Activated T-cell treated with anti-CD3 and anti-CD28 coated beads for 48 hours (primary cell): Measurements from ENCODE around the gene MB.
A peak's percentile ranks its signal among the peaks of the same experiment; 100 is the strongest.

Experiments
- DNase-seq: peaks from one replicate; pipeline ENCODE4 v3.0.0-alpha.2; 2020; ENCODE audit warnings: low read depth

Gene MB

DNA sequence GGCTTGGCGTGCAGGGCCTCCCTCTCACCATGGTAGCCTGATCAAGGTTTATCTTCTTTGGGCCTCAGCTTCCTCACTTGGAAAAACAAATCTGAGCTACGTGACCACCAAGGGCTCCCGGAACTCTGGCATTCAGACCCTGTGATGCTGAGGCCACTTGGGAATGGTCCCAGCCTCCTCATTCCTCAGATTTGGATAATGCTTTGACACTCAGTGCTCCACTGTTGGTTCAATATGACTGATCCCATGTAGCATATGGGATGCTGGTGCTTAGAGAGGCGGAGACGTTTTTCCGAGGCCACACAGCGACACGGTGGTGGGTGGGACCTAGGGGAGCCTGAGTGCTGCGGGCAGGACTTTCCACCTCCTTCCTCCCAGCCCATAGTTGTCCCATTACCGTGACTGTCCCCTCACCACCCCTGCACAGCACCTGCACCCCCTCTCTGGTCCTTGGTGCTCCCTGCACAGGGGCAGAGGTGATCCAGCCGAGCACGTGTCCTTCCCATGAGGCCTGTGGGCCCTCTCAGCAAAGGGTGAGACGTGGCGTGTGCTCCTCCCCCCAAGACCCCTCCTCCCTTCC, 23.1 kb downstream of the MB start:
- DNase-seq: no peak

DNA sequence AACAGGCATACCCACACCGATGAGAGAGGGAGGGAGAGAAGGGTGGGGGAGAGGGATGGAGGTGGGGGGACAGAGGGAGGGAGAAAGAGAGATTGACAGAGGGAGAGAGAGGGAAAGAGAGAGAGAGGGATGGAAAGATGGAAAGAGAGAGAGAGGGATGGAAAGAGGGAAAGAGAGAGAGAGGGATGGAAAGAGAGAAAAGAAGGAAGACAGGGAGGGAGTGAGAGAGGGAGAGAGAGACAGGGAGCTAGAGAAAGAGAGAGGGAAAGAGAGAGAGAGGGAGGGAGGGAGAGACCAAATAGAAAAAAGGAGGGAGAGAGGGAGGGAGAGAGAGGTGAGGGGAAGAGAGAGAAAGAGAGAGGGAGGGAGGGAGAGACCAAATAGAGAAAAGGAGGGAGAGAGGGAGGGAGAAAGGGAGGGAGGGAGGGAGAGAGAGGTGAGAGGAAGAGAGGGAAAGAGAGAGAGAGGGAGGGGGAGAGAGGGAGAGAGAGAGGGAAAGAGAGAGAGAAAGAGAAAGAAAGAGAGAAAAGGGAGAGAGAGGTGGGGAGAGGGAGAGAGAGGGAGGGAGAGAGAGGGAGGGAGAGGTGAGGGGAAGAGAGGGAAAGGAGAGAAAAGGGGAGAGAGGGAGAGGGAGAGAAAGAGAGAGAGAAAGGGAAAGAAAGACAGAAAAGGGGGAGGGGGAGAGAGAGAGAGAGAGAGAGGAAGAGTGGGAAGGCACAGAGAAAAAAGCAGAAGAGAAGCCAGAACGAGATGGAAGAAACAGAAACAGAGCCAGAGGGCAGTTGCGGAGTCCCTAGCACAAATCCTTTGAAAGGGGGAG, 23.8 kb downstream of the MB start:
- no peak for DNase-seq

DNA sequence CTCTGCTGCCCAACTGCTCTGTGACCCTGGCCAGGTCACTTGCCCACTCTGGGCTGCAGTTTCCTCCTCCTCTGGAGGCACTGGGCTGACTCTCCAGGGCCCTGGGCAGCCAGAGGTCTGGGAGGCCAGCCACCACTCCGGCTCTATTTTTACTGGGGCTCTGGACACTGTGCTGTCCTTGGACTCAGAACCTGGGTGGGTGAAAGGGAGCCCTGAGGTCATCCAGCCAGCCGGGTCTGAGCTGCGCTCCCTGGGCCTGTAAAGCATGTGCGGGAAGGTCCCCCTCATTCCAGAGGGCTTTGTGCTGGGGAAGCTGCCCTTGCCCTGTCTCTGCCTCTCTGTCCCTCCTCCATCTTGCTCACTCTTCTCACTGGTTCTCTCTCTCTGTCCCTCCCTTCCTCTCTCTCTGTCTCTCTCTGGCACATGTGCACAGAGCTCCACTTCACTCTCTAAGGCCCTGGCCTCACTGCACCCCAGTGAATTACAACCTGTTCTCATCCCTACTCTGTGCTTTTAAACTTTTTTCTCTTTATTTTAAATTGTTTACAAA, 24.6 kb downstream of the MB start:
- no peak for DNase-seq

DNA sequence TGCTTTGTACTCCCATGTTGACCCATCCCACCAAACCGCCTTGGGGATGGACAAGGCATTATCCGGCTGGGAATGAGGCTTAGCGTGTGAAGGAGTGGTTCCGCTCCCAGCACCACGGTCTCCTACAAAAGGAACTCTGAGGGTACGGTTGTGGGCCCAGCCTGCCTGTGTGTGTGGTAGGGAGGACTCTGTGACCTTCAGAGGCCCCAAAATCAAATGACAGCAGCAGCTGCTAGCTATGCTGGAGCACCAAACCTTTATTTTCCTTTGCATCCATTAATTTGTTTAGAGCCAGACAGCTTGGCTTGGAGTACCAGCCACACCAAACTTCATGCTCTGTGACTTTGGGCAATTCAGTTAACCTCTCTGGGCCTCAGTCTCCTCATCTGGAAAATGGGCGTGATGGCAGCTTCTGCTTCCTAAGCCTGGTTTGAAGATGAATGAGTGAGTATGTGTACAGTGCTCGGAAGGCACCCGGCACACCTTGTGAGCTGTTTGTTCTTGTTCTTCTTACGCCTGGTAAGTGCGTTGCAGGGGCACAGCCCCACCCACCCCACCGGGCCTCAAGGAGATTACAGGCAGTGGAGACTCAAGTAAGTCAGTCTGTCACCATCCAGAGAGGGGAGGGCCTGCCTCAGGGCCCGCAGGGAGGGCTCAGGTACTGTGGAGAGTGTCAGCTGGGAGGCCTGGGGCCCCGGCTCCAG, 25.3 kb downstream of the MB start:
- no peak for DNase-seq

DNA sequence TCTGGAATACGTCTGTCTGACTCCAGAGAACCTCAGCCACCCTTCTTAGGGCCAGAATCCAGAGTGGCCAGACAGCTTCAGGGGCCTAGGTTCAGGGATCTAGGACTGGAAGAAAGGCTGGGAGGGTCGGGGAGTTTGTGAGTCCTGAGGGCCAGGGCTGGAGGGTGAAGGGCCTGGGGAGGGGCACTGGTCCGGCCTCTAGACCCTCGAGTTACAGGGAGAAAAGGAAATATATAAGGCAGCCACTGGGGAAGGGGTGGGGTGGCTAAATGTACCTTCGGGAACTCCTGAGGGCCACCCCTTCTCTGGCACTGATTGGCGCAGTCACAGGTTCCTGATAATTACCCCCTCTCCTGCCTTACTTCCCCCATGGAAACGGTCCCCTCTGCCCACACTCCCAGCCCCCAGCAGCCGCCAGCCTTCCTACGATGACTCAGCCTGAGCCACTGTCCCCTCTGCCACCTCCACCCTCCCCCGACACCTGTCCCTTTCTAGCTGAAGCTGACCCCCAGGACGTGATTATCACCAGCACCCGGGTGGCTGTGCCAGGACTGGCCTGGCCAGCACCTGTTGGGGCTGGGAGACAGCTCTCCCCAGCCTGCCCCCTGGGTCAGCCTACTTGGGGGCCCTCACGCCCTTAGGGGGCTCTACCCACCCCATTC, 26.4 kb downstream of the MB start:
- no peak for DNase-seq

DNA sequence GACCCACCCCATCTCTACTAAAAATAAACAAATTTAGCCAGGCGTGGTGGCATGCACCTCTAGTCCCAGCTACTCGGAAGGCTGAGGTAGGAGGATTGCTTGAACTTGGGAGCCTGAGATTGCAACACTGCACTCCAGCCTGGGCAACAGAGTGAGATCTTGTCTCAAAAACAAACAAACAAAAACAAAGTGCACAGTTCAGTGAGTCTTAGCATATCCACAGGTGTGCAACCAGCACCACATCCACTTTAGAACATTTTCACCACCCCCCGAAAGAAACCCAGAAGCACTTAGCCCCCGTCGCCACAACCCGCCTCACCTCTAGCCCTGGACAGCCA, 27.4 kb downstream of the MB start:
- DNase-seq: no peak

DNA sequence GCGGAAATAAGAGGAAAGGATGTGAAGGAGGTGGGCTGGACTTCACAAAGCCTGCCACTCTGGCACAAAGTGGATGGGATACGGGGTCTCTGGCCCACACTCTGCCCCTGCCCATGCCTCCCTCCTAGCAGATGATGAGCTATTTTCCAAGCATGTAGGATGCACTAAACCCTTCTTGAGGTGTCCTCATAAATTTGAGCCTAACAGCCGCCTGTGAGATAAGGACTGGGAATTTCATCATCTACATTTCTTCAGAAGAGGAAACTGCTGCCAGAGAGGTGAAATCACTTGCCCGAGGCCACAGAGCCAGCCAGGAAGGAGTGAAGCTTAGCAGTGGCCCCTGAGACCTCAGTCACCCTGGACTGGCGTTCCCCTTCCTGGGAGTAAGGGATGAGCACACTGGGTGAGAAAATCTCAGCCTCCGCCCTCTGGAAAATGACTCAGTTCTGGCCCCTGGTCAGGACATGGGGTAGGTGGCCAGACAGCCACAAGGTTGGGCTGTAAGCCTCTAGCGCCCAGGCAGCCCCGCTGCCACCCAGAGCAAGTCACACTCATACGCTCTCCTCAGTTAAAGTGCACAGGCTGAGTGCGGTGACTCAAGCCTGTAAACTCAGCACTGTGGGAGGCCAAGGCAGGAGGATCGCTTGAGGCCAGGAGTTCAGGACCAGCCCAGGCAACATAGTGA, 27.9 kb downstream of the MB start:
- DNase-seq: no peak

DNA sequence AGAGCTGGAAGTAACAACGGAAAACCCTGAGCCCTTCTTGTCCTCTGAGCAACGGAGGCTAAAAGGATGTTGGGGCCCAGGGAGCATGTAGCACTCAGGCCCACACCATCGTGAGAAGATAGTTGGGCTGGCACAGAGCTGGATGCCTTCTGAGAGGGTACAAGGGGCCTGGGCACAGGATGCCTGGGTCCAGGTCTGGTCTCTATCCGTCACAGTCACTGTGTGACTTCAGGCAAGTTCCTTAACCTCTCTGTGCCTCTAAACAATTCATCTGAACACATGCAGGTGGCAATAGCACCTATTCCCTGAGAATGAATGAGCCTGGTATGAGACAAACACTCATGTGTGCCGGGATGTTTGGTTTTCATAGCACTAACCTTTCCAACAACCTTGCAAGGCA, 29.2 kb downstream of the MB start:
- no peak for DNase-seq

DNA sequence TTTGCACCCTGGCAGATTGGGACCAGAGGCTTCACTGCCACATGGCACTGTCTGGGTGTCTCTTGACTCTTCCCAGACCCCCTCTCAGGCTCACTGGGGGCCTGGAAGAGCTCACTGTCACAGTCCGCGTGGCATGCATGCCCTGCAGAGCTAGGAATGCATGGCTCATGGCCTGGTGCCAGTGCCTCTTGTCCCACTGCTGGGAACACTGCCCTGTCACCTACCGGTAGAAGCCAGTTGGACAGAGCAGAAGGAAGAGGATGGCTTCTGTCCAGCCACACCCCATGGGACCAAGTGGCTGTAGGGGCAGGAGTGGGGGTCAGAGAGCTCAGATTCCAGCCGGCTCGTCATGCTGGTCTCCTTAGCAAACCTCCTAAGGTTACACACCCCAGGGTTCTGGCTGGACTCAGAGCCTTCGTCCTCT, 29.7 kb downstream of the MB start:
- DNase-seq: no peak

DNA sequence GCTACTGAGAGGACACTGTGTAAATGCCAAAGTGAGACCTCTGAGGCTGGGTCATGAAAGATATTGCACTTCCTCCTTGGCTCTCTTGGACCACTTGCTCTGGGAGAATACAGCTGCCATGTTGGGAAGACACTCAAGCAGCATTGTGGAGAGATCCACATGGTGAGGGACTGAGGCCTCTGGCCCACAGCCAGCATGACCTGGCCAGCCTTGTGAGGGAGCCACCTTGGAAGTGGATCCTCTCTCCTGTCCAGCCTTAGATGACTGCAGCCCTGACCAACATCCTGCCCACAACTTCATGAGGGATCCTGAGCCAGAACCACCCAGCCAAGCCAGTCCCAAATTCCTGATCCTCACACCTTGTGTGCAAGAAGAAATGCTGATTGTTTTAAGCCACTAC, 30.4 kb downstream of the MB start:
- no peak for DNase-seq

DNA sequence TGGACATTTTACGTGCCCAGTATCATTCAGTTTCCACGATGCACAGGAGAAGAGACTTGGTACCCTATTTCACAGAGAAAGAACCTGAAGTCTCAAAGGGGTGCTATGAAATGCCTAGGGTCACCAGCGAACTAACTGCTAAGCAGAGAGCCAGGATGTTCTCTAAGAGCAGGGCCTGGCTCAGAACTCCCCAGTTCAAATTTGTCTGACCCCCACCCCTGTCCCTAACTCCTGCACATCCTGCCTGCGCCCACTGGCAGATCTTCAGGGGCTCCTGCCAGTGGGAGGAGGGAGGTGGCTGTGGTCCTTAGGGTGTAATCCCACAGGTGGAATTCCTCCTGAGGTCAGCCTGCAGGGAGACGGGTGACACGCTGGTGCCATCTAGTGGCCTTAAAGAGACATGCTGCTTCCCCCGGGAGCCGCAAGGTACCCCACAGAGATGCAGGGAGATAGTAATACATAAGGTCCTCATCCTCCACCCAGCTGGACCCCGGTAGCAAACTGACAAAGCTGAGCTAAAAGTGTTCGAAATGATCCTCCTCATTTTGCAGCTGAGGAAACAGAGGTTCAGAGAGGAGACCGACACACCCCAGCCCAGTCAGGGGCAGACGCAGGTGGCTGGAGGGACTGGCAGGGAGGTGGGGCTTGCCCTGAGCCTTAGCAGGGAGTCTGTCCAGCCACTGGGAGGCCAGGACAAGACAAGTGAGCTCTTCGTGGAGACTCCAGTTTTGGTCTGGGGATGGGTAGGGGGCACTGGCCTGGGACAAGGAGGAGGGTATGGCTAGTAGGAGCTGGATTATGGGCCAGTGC, 34.1 kb downstream of the MB start:
- DNase-seq: peak; percentile 23

DNA sequence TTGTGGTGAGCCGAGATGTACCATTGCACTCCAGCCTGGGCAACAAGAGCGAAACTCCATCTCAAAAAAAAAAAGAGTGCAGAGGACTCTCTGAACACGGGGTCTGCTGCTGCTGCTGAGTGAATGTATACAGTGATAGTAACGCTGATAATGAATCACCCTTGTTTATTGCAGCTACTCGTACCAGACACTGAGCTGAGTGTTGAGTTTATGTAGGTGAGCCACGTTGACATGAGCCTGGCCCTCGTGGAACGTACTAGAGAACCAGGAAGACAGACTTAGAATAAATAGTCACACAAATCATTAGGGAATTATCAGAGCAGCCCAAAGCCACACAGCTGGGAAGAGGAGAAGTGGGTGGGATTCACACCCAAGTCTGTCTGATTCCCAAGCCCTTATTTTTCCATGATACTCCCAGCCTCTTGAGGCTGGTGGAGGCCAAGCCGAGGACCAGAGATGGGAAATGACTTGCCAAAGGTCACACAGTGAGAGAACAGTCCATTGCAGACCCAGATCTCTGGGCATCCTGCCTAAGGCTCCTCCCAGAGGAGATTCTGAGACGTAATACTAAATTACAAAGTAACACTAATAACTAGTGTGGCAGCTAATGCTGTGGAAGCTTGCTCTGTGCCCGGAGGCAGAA, 34.8 kb downstream of the MB start:
- DNase-seq: no peak

DNA sequence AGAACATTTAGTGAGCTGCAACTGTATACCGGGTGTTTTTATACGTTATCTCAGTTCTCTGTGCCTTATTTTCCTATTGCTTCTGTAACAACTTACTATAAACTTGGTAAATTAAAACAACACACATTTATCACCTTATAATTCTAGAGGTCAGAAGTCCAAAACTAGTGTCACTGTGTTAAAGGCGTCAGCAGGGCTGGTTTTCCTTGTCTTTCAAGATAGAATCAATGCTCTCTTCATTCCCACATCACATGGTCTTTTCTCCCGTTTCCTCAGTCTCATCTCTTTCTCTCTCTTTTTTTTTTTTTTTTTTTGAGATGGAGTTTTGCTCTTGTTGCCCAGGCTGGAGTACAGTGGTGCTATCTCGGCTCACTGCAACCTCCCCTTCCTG, 36.1 kb downstream of the MB start:
- no peak for DNase-seq

DNA sequence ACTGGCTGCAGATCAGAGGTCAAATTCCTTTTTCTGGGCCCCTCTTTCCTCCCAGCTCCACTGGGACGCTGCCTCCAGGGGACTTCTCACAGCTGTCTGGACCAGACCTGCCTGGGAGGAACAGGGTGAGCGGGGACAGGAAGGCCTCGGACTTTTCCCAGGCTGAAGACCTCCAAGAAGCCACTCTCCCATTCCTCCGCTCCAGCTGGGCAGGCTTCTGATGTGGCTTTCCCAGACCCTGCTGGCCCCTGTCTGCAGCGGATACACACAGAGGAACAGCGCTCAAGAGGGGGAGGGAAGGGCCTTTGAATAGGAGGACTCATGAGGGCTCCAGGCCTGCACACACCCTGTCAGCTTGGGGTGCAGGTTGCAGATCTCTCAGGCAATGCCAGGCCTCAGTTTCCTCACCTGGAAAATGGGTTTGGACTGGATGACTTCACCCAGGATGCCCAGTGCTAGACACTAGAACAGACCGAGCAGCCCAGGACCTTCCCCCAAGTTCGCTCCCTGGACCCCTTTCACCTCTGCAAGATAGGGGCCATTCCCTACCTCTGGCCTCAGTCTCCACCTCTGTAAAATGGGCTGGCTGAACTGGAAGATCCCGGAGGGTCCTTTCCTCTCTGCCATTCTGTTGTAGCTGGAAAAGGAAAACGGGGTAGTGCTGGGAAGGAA, 36.6 kb downstream of the MB start:
- no peak for DNase-seq

DNA sequence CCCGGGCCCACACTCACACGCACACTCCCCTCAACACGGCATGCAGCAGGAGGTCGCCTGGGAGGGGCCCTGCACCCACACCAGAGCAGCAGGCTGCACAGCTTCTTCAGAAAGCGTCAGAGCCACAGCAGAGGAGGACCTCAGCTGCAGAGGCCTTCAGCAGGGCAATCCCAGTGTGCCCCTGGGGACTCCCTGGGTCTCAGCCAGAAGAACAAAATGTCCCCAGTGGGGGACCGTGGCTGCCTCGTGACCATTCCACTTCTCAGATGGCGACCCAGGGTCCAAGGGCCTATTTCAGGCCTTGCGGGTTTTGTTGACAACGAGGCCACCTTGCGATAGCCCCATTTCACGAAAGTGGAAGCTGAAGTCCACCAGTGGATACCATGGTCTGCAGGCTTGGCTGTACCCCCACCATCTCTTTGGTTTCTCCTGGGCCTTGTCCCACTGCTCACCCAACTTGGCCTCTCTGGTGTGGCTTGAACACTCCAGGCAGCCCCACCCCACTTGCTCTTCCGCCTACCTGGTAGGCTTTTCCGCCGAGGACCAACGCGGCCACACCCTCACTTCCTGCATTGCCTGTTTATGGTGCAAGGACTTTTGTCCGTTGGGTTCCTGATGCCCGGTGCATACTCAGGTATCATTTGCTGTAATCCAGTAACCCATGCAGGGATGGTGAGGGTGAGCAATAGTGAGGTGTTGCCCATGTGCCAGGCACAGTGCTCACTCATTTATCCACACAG, 38.1 kb downstream of the MB start:
- DNase-seq: no peak

DNA sequence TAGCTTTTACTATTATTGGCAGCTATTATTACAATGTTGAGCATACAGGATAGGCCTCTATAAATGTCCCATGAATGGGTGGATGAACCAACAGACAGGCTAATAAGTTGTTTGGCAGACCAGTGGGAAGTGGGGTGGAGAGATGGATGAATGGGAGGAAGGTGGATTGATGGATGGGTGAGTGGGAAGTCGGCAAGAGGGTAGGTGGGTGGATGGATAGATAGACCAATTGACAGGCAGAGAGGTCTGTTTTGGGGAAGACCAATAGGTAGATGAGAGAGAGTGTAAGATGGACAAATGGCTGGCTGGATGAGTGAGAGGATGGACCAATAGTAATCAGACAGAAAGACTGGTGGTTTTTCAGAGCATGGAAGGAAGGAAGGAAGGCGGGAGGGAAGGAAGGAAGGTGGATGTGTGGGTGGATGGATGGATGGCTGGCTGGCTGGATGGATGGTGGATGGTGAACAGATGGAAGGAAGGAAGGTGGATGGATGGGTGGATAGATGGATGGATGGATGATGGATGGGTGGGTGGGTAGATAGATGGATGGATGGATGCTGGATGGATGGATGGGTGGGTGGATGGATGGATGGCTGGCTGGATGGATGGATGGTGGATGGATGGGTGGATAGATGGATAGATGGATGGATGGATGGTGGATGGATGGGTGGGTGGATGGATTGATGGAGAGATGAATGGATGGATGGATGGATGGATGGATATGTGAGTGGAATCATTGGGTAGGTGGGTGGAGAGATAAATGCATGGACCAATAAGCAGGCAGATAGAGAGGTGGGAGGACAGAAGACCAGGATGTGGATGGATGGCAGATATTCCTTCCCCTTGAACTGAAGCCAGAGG, 39.1 kb downstream of the MB start:
- DNase-seq: no peak

DNA sequence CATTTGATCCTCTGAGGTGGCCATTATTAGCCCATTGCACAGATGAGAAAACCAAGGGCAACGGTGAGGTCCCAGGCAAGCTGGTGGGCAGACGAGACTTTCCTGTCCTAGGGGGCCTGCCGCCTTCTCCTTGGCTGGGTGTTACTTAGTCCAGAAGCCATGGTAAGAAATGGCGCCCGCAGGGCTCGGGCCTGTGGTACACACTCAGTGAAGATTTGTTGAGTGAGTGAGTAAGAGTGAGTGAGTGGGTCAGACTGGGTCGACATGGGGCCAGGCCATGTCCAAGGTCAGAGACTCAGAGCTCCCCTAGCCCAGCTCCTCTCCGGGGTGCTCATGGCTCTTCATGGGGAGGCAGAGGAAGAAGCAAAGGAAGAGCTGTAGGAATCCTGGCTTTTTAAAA, 40.5 kb downstream of the MB start:
- no peak for DNase-seq

DNA sequence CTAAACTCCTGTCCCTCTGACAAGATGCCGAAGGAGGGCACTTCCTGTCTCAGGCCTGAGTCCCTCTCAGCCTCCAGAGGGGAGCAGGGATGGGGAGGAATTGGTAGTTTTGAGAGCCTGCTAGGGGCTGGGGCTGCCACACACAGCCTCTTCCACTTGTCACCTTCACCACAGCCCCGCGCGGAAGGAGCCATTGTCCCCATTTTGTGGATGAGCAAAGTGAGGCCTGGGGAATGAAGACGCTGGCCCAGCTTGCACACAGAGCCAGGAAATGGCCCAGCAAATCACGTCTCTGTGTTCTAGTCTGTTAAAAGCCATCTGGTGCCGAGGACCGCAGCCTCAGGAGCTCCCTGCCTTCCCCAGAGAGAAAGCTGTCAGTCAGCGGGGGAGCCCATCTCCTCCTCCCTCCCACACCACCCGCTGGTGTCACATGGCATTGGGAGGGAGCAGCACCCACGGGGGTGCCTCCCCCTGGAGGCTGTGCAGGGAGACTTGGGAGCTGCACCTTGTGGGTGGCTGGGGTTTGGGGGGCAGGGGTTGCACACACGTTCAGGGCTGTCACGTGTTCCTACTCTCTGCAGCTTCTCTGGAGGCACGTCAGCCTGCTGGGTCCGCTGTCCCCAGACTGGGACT, 41.9 kb downstream of the MB start:
- DNase-seq: no peak
